Natural killer cell (primary cell): Measurements from ENCODE around the gene VAMP1. TPM values are rescaled to one million over a fixed set of nuclear protein-coding genes. Genes with fewer than 3 reads are reported as not detected.
"Not testable (repeated sequence)": the region's sequence is repeated elsewhere in the genome, so short reads cannot be mapped to it uniquely, and the experiment has no call there.

Experiments used
- ATAC-seq, 3 donors: fragments of 150-1000 bp in 2 of 3; fragments of 200-7000 bp in 1 of 3; cut with Tn5 transposase; 1 replicate in 1 of 3; 2 replicates in 2 of 3; pipeline ENCODE4 v1.10.0; 2021; ENCODE audit warnings: mild to moderate bottlenecking in 2 of 3, moderate library complexity in 2 of 3
- DNase-seq, 2 donors: peaks; one replicate each; pipeline versions ENCODE4 v3.0.0 to v3.0.0-alpha.2; 2013 to 2021; ENCODE audit warnings: mixed read lengths in 1 of 2
- H3K27ac ChIP-seq: one replicate; pipeline ENCODE4 v1.5.1; 2013; ENCODE audit warnings: mild to moderate bottlenecking, low read length
- H3K27me3 ChIP-seq: one replicate; pipeline ENCODE4 v1.6.1; 2013; ENCODE audit warnings: low read length; ENCODE audit not compliant: control insufficient read depth, insufficient read depth
- H3K36me3 ChIP-seq: one replicate; pipeline ENCODE4 v1.6.1; 2013; ENCODE audit warnings: low read length; ENCODE audit not compliant: control insufficient read depth, insufficient read depth
- H3K4me1 ChIP-seq: one replicate; pipeline ENCODE4 v1.6.1; 2013; ENCODE audit warnings: low read length; ENCODE audit not compliant: control insufficient read depth, insufficient read depth
- H3K4me3 ChIP-seq: one replicate; pipeline ENCODE4 v1.5.1; 2013; ENCODE audit warnings: low read length
- H3K9me3 ChIP-seq: one replicate; pipeline ENCODE4 v1.6.1; 2013; ENCODE audit warnings: low read length; ENCODE audit not compliant: control insufficient read depth, insufficient read depth
- H3K27ac Mint-ChIP-seq, 2 donors: one replicate each; pipeline ENCODE4 v1.8.0; 2022; ENCODE audit warnings: mild to moderate bottlenecking in 2 of 2, mixed read lengths in 2 of 2, moderate library complexity in 1 of 2
- H3K27me3 Mint-ChIP-seq, 2 donors: one replicate each; pipeline ENCODE4 v1.8.0; 2022; ENCODE audit warnings: low read depth in 2 of 2, mixed read lengths in 2 of 2
- H3K36me3 Mint-ChIP-seq: one replicate; pipeline ENCODE4 v1.8.0; 2022; ENCODE audit warnings: mixed read lengths
- H3K4me1 Mint-ChIP-seq, 2 donors: one replicate each; pipeline ENCODE4 v1.8.0; 2022; ENCODE audit warnings: mixed read lengths in 2 of 2
- H3K4me3 Mint-ChIP-seq: one replicate; pipeline ENCODE4 v1.8.0; 2022; ENCODE audit warnings: mild to moderate bottlenecking, moderate library complexity, mixed read lengths
- H3K9me3 Mint-ChIP-seq, 2 donors: one replicate each; pipeline ENCODE4 v1.8.0; 2022; ENCODE audit warnings: mixed read lengths in 2 of 2
- CTCF ChIP-seq: fragments of 200-600 bp; IDR thresholded peaks from one replicate; pipeline ENCODE4 v1.8.0; 2022; ENCODE audit warnings: antibody characterized with exemption
- WGBS: methylation state at CpG from one replicate; pipeline ENCODE4 v1.1.7; 2013; ENCODE audit warnings: missing lambda C conversion rate; ENCODE audit not compliant: insufficient coverage; 5-methylcytosine and 5-hydroxymethylcytosine counted together
- intact Hi-C: fragments of 100-400 bp; cut with micrococcal nuclease; formaldehyde crosslinking; loops from one replicate; pipeline ENCODE4 v1.14.2; 2022
- total RNA-seq, 4 donors: library from RNA; stranded (reverse); fragments of 120-200 nt in 1 of 4; gene quantifications; one replicate each; pipeline versions ENCODE4 v1.2.3 to v1.2.4, GENCODE V29; 2013 to 2022

VAMP1 gene
- total RNA-seq, 3 donors from 2014 or later (not counting 1 experiment from before 2014, with no cell fraction given), result 81.0 to 84.3 (median 83.8) TPM

- H3K4me3 Mint-ChIP-seq, result no peak overlapping the region
Measured at GRCh38 chr12:6476489-6476888, 6.0 kb upstream of the VAMP1 start.

DNA sequence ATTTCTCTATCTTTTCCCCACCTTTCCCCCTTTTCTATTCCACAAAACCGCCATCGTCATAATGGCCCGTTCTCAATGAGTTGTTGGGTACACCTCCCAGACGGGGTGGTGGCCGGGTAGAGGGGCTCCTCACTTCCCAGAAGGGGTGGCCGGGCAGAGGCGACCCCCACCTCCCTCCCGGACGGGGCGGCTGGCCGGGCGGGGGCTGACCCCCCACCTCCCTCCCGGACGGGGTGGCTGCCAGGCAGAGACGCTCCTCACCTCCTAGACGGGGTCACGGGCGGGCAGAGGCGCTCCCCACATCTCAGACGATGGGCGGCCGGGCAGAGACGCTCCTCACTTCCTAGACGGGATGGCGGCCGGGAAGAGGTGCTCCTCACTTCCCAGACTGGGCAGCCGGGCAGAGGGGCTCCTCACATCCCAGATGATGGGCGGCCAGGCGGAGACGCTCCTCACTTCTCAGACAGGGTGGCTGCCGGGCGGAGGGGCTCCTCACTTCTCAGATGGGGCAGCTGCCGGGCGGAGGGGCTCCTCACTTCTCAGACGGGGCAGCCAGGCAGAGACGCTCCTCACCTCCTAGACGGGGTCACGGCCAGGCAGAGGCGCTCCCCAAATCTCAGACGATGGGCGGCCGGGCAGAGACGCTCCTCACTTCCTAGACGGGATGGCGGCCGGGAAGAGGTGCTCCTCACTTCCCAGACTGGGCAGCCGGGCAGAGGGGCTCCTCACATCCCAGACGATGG, 4.9 kb upstream of the VAMP1 start:
- H3K4me1 Mint-ChIP-seq, H3K4me1 ChIP-seq, H3K36me3 ChIP-seq, H3K36me3 Mint-ChIP-seq, H3K4me3 Mint-ChIP-seq, H3K27me3 Mint-ChIP-seq, DNase-seq, H3K27me3 ChIP-seq, H3K9me3 Mint-ChIP-seq, H3K4me3 ChIP-seq, H3K27ac ChIP-seq, ATAC-seq, H3K27ac Mint-ChIP-seq, intact Hi-C loops, H3K9me3 ChIP-seq: not testable (repeated sequence)
- 94% methylated on average over 32 of the region's 48 CpGs for WGBS

More at GRCh38 chr12:6476489-6476888, 6.0 kb upstream of the VAMP1 start:
- ATAC-seq (no peak), DNase-seq (no peak)
- H3K9me3 ChIP-seq, result no peaks in the 10 kb centered on the region
- Mint-ChIP-seq H3K4me1 (peaks cover under 1% of the 10 kb centered on the region in 2 donors), H3K36me3 (no peaks in the 10 kb centered on the region), H3K9me3 (no peaks in the 10 kb centered on the region), H3K27ac (no peak overlapping the region), H3K27me3 (no peaks in the 10 kb centered on the region)
- H3K4me1 ChIP-seq, result no peaks in the 10 kb centered on the region
- peaks cover 3% of the 10 kb centered on the region for H3K27me3 ChIP-seq
- WGBS, result 85% methylated on average over 3 of the region's 3 CpGs
- H3K4me3 ChIP-seq, result no peak overlapping the region
- TF ChIP-seq CTCF, result no peak
- H3K27ac ChIP-seq, result no peak overlapping the region
- no peaks in the 10 kb centered on the region for H3K36me3 ChIP-seq
- intact Hi-C loops, result no loop called here

DNA sequence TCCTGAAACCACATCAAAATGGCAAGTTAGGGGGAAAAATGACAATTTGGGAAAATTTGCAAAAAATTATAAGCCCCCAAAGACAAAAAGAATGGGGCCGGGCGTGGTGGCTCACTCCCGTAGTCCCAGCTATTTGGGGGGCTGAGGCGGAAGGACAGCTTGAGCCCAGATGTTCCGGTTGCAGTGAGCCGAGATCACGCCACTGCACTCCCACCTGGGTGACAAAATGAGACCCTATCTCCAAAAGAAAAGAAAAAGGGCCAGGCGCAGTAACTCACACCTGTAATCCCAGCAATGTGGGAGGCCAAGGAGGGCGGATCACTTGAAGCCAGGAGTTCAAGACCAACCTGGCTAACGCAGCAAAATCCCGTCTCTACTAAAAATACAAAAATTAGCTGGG, 2.0 kb upstream of the VAMP1 start:
- no peaks in the 10 kb centered on the region for H3K27me3 Mint-ChIP-seq
- 97% methylated on average over 11 of the region's 11 CpGs for WGBS
- no peak overlapping the region for H3K27ac Mint-ChIP-seq
- H3K4me3 Mint-ChIP-seq, result peak overlapping the region; percentile 35
- no peak for DNase-seq
- peaks cover 3% of the 10 kb centered on the region for H3K36me3 ChIP-seq
- H3K4me3 ChIP-seq, result no peak overlapping the region
- no peak for ATAC-seq
- H3K27ac ChIP-seq, result no peak overlapping the region
- H3K9me3 ChIP-seq, result no peaks in the 10 kb centered on the region
- H3K4me1 Mint-ChIP-seq, result peaks cover 28 to 34% of the 10 kb centered on the region in 2 donors
- intact Hi-C loops, result no loop called here
- H3K27me3 ChIP-seq, result no peaks in the 10 kb centered on the region
- no peak for TF ChIP-seq CTCF
- peaks cover 21% of the 10 kb centered on the region for H3K4me1 ChIP-seq
- no peaks in the 10 kb centered on the region for H3K9me3 Mint-ChIP-seq
- H3K36me3 Mint-ChIP-seq, result no peaks in the 10 kb centered on the region

DNA sequence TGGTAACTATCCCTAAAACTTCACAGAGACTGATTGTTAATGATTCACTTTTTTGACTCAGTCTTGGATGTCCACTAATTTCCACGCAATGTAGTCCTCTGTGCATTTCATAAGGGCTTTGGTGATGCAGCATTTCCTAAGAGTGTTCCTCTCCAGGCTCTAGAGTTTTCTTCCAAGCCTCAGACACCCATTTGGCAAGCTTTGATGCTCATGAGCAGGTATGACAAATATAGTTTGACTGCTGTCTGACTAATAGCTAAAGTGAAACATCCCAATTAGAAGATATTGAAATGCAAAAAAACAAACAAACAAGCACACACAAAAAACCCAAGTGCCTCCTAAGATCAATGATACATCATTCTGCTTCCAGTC, 1.5 kb upstream of the VAMP1 start:
- no peaks in the 10 kb centered on the region for H3K36me3 Mint-ChIP-seq
- TF ChIP-seq CTCF, result no peak
- H3K4me3 Mint-ChIP-seq, result peak overlapping the region; percentile 93
- intact Hi-C loops, result loop anchor here (2.0 kb wide), 1 partner anchor 63 kb away; the partner anchor contains the start of gene GAPDH
- H3K27me3 Mint-ChIP-seq, result no peaks in the 10 kb centered on the region
- Histone ChIP-seq H3K27me3 (no peaks in the 10 kb centered on the region), H3K27ac (no peak overlapping the region), H3K4me1 (peaks cover 21% of the 10 kb centered on the region), H3K4me3 (no peak overlapping the region), H3K36me3 (peaks cover 3% of the 10 kb centered on the region), H3K9me3 (no peaks in the 10 kb centered on the region)
- no peaks in the 10 kb centered on the region for H3K9me3 Mint-ChIP-seq
- H3K27ac Mint-ChIP-seq, result peak overlapping the region; percentile 95 to 97
- DNase-seq (no peak), ATAC-seq (no peak)
- H3K4me1 Mint-ChIP-seq, result peaks cover 33 to 40% of the 10 kb centered on the region in 2 donors
- WGBS, result 100% methylated on average over 1 of the region's 1 CpG
